HepG2 (cell line): Measurements from ENCODE around the gene TPRA1. TPM values are rescaled to one million over a fixed set of nuclear protein-coding genes. Genes with fewer than 3 reads are reported as not detected.
A peak's percentile ranks its signal among the peaks of the same experiment; 100 is the strongest.

Source experiments
- CHCHD3 ChIP-seq: sonication (generic); formaldehyde crosslinking; IDR thresholded peaks from 2 replicates; pipeline ENCODE4 v1.8.0; 2022; ENCODE audit warnings: mild to moderate bottlenecking, missing genetic modification reagents, moderate library complexity
- GABPB1 ChIP-seq: IDR thresholded peaks from 2 replicates; pipeline ENCODE4 v1.6.1; 2016; ENCODE audit warnings: mild to moderate bottlenecking, missing genetic modification reagents, moderate library complexity, missing compliant biosample characterization
- HDAC1 ChIP-seq: sonication (generic); formaldehyde crosslinking; IDR thresholded peaks from 2 replicates; pipeline ENCODE4 v1.5.1; 2020; ENCODE audit warnings: mild to moderate bottlenecking, missing genetic modification reagents
- SOX6 ChIP-seq, 2 experiments: fragments of 450-650 bp in 1 of 2; sonication (generic) in 1 of 2; formaldehyde crosslinking in 1 of 2; IDR thresholded peaks; 2 replicates each; pipeline versions ENCODE4 v1.4.0 to v1.6.1; 2017 to 2020; ENCODE audit warnings: antibody characterized with exemption in 1 of 2, mild to moderate bottlenecking in 1 of 2, missing genetic modification reagents in 1 of 2
- ZFX ChIP-seq: sonication (generic); formaldehyde crosslinking; IDR thresholded peaks from 2 replicates; pipeline ENCODE4 v1.4.0; 2020; ENCODE audit warnings: mild to moderate bottlenecking, low read depth, missing genetic modification reagents, moderate library complexity
- ZFY ChIP-seq: sonication (generic); formaldehyde crosslinking; IDR thresholded peaks from 2 replicates; pipeline ENCODE4 v1.4.0; 2020; ENCODE audit warnings: missing genetic modification reagents
- ZNF225 ChIP-seq: sonication (generic); formaldehyde crosslinking; IDR thresholded peaks from 2 replicates; pipeline ENCODE4 v1.4.0; 2020; ENCODE audit warnings: mild to moderate bottlenecking, missing genetic modification reagents
- ZNF430 ChIP-seq: sonication (generic); formaldehyde crosslinking; IDR thresholded peaks from 2 replicates; pipeline ENCODE4 v1.9.0; 2021; ENCODE audit warnings: mild to moderate bottlenecking, missing genetic modification reagents
- ZNF672 ChIP-seq: sonication (generic); formaldehyde crosslinking; IDR thresholded peaks from 2 replicates; pipeline ENCODE4 v1.8.1; 2022; ENCODE audit warnings: missing genetic modification reagents
- ZNF674 ChIP-seq: sonication (generic); formaldehyde crosslinking; IDR thresholded peaks from 2 replicates; pipeline ENCODE4 v1.5.0; 2020; ENCODE audit warnings: low read depth, mild to moderate bottlenecking, missing genetic modification reagents
- ZNF749 ChIP-seq: sonication (generic); formaldehyde crosslinking; IDR thresholded peaks from 2 replicates; pipeline ENCODE4 v1.8.0; 2022; ENCODE audit warnings: mild to moderate bottlenecking, missing genetic modification reagents, moderate library complexity, borderline replicate concordance
- polyA plus RNA-seq, 8 experiments: library from polyadenylated mRNA; depleted of rRNA in 3 of 8; stranded (reverse) in 7 of 8; unstranded in 1 of 8; fragments of >200 nt; fragmentation: Illumina TruSeq in 4 of 8; extraction: Trizol in 4 of 8; gene quantifications; 2 replicates each; pipeline versions ENCODE4 v1.2.1 to v1.2.3, GENCODE V29; 2011 to 2016; ENCODE audit warnings: low read depth in 4 of 8, missing spikeins in 1 of 8, mixed read lengths in 1 of 8; ENCODE audit not compliant: insufficient read depth in 1 of 8
- total RNA-seq, 5 experiments: library from RNA; depleted of rRNA; stranded (reverse); fragments of >200 nt; fragmentation: Illumina TruSeq; extraction: Trizol; gene quantifications; 2 replicates each; pipeline ENCODE4 v1.2.3, GENCODE V29; 2016; ENCODE audit warnings: low read depth in 1 of 5
- TF ChIP-seq, protein P1 (sequence below): fragments of 450-650 bp; IDR thresholded peaks from 2 replicates; pipeline ENCODE4 v1.6.1; 2016
- TF ChIP-seq, protein P2 (sequence below): sonication (generic); formaldehyde crosslinking; IDR thresholded peaks from 2 replicates; pipeline ENCODE4 v1.5.1; 2020; ENCODE audit warnings: mild to moderate bottlenecking, missing genetic modification reagents, moderate library complexity
- TF ChIP-seq, protein P3 (sequence below): IDR thresholded peaks from 2 replicates; pipeline ENCODE4 v1.6.1; 2016; ENCODE audit warnings: control low read depth
- TF ChIP-seq, protein P4 (sequence below): sonication (generic); formaldehyde crosslinking; IDR thresholded peaks from 2 replicates; pipeline ENCODE4 v1.4.0; 2020; ENCODE audit warnings: missing genetic modification reagents

Gene TPRA1
- total and polyA plus RNA-seq, 2 of the 13 experiments (the other 11 are each of a cell fraction or from before 2014, with no cell fraction given) = 25.4 to 25.8 TPM

DNA sequence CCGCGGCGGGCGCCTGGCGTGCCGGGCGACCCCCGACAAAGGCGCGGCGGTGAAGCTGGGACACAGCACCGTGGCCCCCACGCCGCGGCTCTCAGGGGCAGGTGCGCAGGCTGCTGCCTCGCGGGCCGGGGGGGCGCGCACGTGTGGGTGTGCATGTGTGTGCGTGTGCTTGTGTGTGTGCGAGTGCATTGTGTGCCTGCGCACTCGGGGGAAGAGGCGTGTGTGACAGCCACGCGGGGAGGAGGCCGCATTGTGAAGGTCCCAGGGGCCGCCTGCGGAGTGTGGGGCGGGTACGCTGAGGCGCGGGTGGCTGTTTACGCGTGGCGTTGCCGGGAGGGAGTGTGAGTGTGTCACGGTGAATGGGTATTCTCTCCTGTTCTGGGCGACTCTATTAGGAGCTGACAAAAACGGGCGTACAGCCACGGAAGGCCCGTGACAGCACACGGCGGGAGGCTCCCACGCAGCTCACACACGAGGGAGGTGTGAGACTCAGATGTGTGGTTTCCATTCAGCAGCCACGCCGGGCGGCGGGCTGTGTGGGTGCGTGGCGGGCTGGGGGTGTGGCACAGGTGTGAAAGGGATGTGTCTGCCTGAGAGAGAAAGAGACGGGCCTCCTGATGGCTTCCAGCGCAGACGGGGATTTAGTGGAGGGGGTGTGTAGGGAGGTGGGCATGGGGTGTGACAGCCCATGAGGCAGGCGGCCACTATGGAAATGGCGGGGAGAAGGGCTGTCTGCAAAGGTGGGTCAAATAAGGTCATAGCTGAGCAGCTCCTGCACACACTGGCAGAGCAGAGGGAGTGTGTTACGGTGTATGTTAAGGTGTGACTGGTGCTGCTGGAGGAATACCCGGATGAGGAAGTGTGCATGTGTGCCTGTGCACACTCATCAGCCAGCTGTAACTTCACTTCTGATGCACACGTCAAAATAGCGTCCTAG lies 39.2 kb upstream of the TPRA1 start (continued):
- TF ChIP-seq, protein P1, sequence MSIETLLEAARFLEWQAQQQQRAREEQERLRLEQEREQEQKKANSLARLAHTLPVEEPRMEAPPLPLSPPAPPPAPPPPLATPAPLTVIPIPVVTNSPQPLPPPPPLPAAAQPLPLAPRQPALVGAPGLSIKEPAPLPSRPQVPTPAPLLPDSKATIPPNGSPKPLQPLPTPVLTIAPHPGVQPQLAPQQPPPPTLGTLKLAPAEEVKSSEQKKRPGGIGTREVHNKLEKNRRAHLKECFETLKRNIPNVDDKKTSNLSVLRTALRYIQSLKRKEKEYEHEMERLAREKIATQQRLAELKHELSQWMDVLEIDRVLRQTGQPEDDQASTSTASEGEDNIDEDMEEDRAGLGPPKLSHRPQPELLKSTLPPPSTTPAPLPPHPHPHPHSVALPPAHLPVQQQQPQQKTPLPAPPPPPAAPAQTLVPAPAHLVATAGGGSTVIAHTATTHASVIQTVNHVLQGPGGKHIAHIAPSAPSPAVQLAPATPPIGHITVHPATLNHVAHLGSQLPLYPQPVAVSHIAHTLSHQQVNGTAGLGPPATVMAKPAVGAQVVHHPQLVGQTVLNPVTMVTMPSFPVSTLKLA = peak; percentile 7; the same call in 1 of the 2 replicates
- no peak for TF ChIP-seq SOX6 (IDR thresholded peaks at IDR 0.05)
- no peak for TF ChIP-seq SOX6 (CRISPR knock-in tag; IDR thresholded peaks at IDR 0.05)
- 0 out of 2 replicates have a peak, but pooled peaks have one; percentile 53 for TF ChIP-seq CHCHD3 (CRISPR knock-in tag)
- TF ChIP-seq, protein P2, sequence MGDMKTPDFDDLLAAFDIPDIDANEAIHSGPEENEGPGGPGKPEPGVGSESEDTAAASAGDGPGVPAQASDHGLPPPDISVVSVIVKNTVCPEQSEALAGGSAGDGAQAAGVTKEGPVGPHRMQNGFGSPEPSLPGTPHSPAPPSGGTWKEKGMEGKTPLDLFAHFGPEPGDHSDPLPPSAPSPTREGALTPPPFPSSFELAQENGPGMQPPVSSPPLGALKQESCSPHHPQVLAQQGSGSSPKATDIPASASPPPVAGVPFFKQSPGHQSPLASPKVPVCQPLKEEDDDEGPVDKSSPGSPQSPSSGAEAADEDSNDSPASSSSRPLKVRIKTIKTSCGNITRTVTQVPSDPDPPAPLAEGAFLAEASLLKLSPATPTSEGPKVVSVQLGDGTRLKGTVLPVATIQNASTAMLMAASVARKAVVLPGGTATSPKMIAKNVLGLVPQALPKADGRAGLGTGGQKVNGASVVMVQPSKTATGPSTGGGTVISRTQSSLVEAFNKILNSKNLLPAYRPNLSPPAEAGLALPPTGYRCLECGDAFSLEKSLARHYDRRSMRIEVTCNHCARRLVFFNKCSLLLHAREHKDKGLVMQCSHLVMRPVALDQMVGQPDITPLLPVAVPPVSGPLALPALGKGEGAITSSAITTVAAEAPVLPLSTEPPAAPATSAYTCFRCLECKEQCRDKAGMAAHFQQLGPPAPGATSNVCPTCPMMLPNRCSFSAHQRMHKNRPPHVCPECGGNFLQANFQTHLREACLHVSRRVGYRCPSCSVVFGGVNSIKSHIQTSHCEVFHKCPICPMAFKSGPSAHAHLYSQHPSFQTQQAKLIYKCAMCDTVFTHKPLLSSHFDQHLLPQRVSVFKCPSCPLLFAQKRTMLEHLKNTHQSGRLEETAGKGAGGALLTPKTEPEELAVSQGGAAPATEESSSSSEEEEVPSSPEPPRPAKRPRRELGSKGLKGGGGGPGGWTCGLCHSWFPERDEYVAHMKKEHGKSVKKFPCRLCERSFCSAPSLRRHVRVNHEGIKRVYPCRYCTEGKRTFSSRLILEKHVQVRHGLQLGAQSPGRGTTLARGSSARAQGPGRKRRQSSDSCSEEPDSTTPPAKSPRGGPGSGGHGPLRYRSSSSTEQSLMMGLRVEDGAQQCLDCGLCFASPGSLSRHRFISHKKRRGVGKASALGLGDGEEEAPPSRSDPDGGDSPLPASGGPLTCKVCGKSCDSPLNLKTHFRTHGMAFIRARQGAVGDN = peak; percentile 63
- TF ChIP-seq GABPB1 (CRISPR knock-in tag) = peak; percentile 31; the same call in 1 of the 2 replicates
- TF ChIP-seq ZNF430 (CRISPR knock-in tag) = 0 out of 2 replicates have a peak, but pooled peaks have one; percentile 51
- TF ChIP-seq, protein P3, sequence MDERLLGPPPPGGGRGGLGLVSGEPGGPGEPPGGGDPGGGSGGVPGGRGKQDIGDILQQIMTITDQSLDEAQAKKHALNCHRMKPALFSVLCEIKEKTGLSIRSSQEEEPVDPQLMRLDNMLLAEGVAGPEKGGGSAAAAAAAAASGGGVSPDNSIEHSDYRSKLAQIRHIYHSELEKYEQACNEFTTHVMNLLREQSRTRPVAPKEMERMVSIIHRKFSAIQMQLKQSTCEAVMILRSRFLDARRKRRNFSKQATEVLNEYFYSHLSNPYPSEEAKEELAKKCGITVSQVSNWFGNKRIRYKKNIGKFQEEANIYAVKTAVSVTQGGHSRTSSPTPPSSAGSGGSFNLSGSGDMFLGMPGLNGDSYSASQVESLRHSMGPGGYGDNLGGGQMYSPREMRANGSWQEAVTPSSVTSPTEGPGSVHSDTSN (CRISPR knock-in tag) = no peak
- TF ChIP-seq, protein P4, sequence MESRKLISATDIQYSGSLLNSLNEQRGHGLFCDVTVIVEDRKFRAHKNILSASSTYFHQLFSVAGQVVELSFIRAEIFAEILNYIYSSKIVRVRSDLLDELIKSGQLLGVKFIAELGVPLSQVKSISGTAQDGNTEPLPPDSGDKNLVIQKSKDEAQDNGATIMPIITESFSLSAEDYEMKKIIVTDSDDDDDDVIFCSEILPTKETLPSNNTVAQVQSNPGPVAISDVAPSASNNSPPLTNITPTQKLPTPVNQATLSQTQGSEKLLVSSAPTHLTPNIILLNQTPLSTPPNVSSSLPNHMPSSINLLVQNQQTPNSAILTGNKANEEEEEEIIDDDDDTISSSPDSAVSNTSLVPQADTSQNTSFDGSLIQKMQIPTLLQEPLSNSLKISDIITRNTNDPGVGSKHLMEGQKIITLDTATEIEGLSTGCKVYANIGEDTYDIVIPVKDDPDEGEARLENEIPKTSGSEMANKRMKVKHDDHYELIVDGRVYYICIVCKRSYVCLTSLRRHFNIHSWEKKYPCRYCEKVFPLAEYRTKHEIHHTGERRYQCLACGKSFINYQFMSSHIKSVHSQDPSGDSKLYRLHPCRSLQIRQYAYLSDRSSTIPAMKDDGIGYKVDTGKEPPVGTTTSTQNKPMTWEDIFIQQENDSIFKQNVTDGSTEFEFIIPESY (CRISPR knock-in tag) = peak; percentile 89
- 0 out of 2 replicates have a peak, but pooled peaks have one; percentile 52 for TF ChIP-seq ZNF672
- 0 out of 2 replicates have a peak, but pooled peaks have one; percentile 16 for TF ChIP-seq ZNF749
- 0 out of 2 replicates have a peak, but pooled peaks have one; percentile 41 for TF ChIP-seq HDAC1 (CRISPR knock-in tag)
- 0 out of 2 replicates have a peak, but pooled peaks have one; percentile 15 for TF ChIP-seq ZFX (CRISPR knock-in tag)
- TF ChIP-seq ZFY = 0 out of 2 replicates have a peak, but pooled peaks have one; percentile 20
- no peak for TF ChIP-seq ZNF674 (CRISPR knock-in tag)
- 0 out of 2 replicates have a peak, but pooled peaks have one; percentile 34 for TF ChIP-seq ZNF225 (CRISPR knock-in tag)
